Thyroid gland (tissue), 4 donors: ENCODE data around the gene WWC1. TPM values are rescaled to one million over a fixed set of nuclear protein-coding genes. Genes with fewer than 3 reads are reported as not detected.
"Not testable (repeated sequence)": the region's sequence is repeated elsewhere in the genome, so short reads cannot be mapped to it uniquely, and the experiment has no call there.

Experiments used
- DNase-seq, 2 donors: peaks; one replicate each; pipeline ENCODE4 v3.0.0-alpha.2; 2019
- H3K27ac ChIP-seq, 3 donors: fragments of 200-600 bp; sonication (generic); 1 replicate in 2 of 3; 2 replicates in 1 of 3; pipeline ENCODE4 v1.5.1; 2016 to 2019; ENCODE audit warnings: mild to moderate bottlenecking in 1 of 3, moderate library complexity in 1 of 3
- H3K27me3 ChIP-seq: fragments of 200-600 bp; sonication (generic); one replicate; pipeline ENCODE4 v1.5.1; 2019
- H3K36me3 ChIP-seq, 2 donors: fragments of 200-600 bp; sonication (generic); one replicate each; pipeline ENCODE4 v1.5.1; 2016 to 2019
- H3K4me1 ChIP-seq, 2 donors: fragments of 200-600 bp; sonication (generic); one replicate each; pipeline ENCODE4 v1.5.1; 2017 to 2019
- H3K4me3 ChIP-seq, 3 donors: fragments of 200-600 bp; sonication (generic); replicated peaks in 1 of 3; 1 replicate in 2 of 3; 2 replicates in 1 of 3; pipeline ENCODE4 v1.5.1; 2016; ENCODE audit warnings: mild to moderate bottlenecking in 1 of 3
- H3K9me3 ChIP-seq: fragments of 200-600 bp; sonication (generic); one replicate; pipeline ENCODE4 v1.5.1; 2017
- CTCF ChIP-seq, 6 experiments: fragments of 200-600 bp in 3 of 6; fragments of 450-650 bp in 3 of 6; sonication (generic) in 3 of 6; IDR thresholded peaks; one replicate each; pipeline ENCODE4 v1.5.1; 2016 to 2019; ENCODE audit warnings: antibody characterized with exemption in 6 of 6, mild to moderate bottlenecking in 2 of 6, inconsistent platforms in 1 of 6, moderate library complexity in 1 of 6
- POLR2A ChIP-seq, 2 donors: fragments of 450-650 bp; IDR thresholded peaks; one replicate each; pipeline ENCODE4 v1.6.1; 2017; ENCODE audit warnings: antibody characterized with exemption in 2 of 2, mild to moderate bottlenecking in 2 of 2, moderate library complexity in 1 of 2
- WGBS, 2 donors: methylation state at CpG; one replicate each; pipeline ENCODE4 v1.1.5; 2017; 5-methylcytosine and 5-hydroxymethylcytosine counted together
- intact Hi-C: fragments of 100-400 bp; cut with DNase I; formaldehyde crosslinking; loops from one replicate; pipeline ENCODE4 v1.15.1; 2023
- total RNA-seq, 4 donors: library from RNA; depleted of rRNA; stranded (reverse); fragments of >200 nt; gene quantifications; one replicate each; pipeline ENCODE4 v1.2.3, GENCODE V29; 2016

Gene WWC1
- total RNA-seq, 4 donors from 2014 or later, result 38.7 to 80.1 (median 54.0) TPM

DNA sequence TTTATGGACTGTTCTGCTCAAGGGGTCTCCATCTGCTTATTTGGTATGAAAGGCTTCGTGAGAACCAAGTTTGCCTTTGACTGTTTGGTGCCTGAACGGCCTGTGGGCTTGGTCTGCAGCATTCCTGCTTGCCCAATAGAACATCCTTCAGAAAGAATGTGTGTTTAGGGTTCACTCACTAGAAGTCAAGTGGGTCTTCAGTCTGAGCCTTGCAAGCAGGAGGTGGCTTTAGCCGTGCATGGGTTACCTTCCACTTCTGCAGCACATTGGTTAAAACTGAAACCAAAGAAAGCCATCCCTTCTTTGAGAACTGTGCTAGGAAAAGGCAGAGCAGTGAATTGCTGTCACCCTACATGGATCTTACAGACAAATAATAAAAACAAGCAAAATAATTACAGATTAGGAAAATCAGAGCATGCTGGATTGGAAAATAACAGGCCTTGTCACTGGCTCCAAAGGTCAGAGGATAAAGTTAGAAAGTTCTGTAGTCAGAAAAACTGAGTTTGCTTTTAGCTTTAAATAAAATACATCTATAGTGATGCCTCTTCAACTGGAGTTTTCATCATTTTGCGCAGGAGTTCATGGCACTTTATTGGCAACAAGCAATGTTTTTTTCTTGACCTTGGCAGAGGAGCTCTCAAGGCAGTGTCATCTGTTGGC, 16.6 kb downstream of the WWC1 start:
- Histone ChIP-seq H3K27me3 (no peaks in the 10 kb centered on the region), H3K36me3 (no peaks in the 10 kb centered on the region), H3K4me3 (no peak overlapping the region), H3K27ac (peak overlapping the region; percentile 60 to 83 (median 80)), H3K4me1 (peaks cover 52 to 67% of the 10 kb centered on the region in 2 donors), H3K9me3 (no peaks in the 10 kb centered on the region)
- 38 to 45% methylated on average over 4 of the region's 4 CpGs for WGBS, 2 donors
- peak; percentile 79 to 84 for DNase-seq
- intact Hi-C loops, result no loop called here
- TF ChIP-seq POLR2A (IDR thresholded peaks at IDR 0.05), result peak in 1 of 2 donors; percentile 26
- TF ChIP-seq CTCF (IDR thresholded peaks at IDR 0.05), result no peak

DNA sequence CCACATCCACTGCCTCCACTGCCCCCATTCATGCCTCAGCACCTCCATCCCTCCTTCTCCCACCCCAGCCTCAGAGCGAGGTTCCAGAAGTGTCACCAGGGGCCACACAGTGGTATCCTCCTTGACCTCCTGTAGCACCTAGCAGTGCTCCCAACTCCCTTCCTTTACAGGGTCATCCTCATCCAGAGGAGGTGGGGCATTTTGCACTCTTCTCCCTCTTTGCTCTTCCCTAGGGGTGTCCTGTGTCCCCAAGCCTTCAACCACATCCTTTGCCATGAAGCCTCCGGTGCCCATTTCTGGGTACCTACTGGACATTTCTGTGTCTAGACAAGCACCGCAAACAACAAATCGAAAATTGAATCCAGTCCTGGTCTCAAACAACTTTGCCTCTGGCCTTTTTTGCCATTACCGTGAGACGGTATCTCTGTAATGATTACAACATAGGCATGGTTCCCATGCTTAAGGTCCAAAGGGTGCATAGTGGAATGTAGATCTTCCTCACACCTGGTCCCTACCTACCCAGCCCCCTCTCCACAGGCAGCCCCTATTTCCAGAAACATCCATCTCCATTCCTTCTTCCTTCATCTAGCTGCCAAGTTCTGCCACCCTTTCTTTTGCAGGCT, 17.6 kb downstream of the WWC1 start:
- Histone ChIP-seq H3K9me3 (no peaks in the 10 kb centered on the region), H3K27me3 (no peaks in the 10 kb centered on the region), H3K4me3 (no peak overlapping the region), H3K36me3 (no peaks in the 10 kb centered on the region), H3K27ac (peak overlapping the region; percentile 58 to 83 (median 80)), H3K4me1 (peaks cover 50 to 67% of the 10 kb centered on the region in 2 donors)
- WGBS, 2 donors, result 94 to 96% methylated on average over 6 of the region's 6 CpGs
- DNase-seq, result no peak
- intact Hi-C loops, result no loop called here
- TF ChIP-seq CTCF (IDR thresholded peaks at IDR 0.05) (no peak), POLR2A (IDR thresholded peaks at IDR 0.05) (no peak)

GRCh38 chr5:168310541-168310940, 19.1 kb downstream of the WWC1 start:
- 81 to 91% methylated on average over 3 of the region's 3 CpGs for WGBS, 2 donors

GRCh38 chr5:168311061-168311566, 19.7 kb downstream of the WWC1 start:
- no peaks in the 10 kb centered on the region for H3K9me3 ChIP-seq
- WGBS, 2 donors, result 82% methylated on average over 6 of the region's 6 CpGs
- peak overlapping the region in 1 of 3 donors; percentile 6 for H3K27ac ChIP-seq
- H3K36me3 ChIP-seq, result no peaks in the 10 kb centered on the region
- no peak for TF ChIP-seq POLR2A (IDR thresholded peaks at IDR 0.05)
- TF ChIP-seq CTCF (IDR thresholded peaks at IDR 0.05), result no peak
- peaks cover 52 to 76% of the 10 kb centered on the region in 2 donors for H3K4me1 ChIP-seq
- H3K27me3 ChIP-seq, result no peaks in the 10 kb centered on the region
- no peak for DNase-seq
- no peak overlapping the region for H3K4me3 ChIP-seq
- intact Hi-C loops, result no loop called here

More at GRCh38 chr5:168310541-168310940, 19.1 kb downstream of the WWC1 start:
- peaks cover 50 to 70% of the 10 kb centered on the region in 2 donors for H3K4me1 ChIP-seq
- H3K36me3 ChIP-seq, H3K9me3 ChIP-seq, H3K27me3 ChIP-seq, H3K27ac ChIP-seq, H3K4me3 ChIP-seq, DNase-seq, intact Hi-C loops: not testable (repeated sequence)

- Histone ChIP-seq H3K27ac (peak overlapping the region; percentile 18 to 28 (median 24)), H3K4me1 (peaks cover 56 to 76% of the 10 kb centered on the region in 2 donors), H3K27me3 (no peaks in the 10 kb centered on the region), H3K36me3 (no peaks in the 10 kb centered on the region), H3K9me3 (no peaks in the 10 kb centered on the region), H3K4me3 (no peak overlapping the region)
- intact Hi-C loops, result no loop called here
- DNase-seq, result peak; percentile 65 to 67
- 63 to 69% methylated on average over 11 of the region's 11 CpGs for WGBS, 2 donors
- TF ChIP-seq CTCF (IDR thresholded peaks at IDR 0.05) (no peak), POLR2A (IDR thresholded peaks at IDR 0.05) (no peak)
Observed at GRCh38 chr5:168312606-168313295, 21.3 kb downstream of the WWC1 start.
